HG02840 (cell line): ENCODE measurements around the gene SIPA1.

Experiments
- ATAC-seq: cut with Tn5 transposase; IDR thresholded peaks from one replicate; pipeline ENCODE4 v1.9.1; 2021; ENCODE audit warnings: mild to moderate bottlenecking, moderate library complexity, moderate number of reproducible peaks; ENCODE audit not compliant: unreplicated experiment, low FRiP score

SIPA1 gene

GRCh38 chr11:65607614-65608426 lies 30.1 kb upstream of the SIPA1 start:
- no peak for ATAC-seq

GRCh38 chr11:65609229-65609628 lies 28.7 kb upstream of the SIPA1 start:
- no peak for ATAC-seq

DNA sequence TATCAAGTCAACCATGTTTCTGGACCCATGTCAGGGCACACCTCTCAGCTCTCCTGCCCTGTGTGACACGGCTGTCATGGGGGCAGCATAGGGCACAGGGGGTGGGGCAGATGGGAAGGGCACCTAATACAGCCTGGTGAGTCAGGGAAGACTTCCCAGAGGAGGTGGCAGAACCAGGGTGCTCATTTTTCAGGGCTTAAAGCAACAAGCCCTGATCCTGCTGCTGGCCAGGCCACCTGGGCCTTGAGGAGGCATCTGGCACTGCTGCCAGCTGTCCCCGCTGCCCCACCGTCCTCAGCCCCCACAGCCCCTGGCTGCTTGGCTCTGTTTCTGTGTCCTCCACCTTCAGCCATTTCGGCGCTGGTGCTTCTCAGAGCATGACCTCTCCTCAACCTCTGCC lies 28.2 kb upstream of the SIPA1 start:
- ATAC-seq = no peak

DNA sequence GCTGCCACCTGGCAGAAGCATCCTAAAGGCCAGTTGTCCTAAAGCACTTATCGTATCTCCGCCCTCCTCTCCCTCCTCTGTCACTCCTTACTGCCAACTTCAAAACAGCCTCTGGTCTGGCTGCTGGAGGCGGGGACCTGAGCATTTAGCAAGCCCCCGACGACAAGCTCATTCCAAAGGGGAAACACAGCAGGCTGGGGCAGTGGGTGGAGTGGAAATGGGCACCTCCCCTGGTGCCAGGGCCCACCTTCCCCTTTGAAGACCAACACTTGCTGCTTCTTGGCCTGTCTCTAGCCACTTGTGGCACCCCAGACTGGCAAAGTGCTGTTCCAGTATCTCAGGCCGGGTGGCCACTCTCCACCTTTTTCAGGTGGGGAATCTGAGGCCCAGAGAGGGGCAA lies 27.5 kb upstream of the SIPA1 start:
- ATAC-seq = no peak

- no peak for ATAC-seq
Observed at GRCh38 chr11:65611028-65611757, 26.7 kb upstream of the SIPA1 start.

DNA sequence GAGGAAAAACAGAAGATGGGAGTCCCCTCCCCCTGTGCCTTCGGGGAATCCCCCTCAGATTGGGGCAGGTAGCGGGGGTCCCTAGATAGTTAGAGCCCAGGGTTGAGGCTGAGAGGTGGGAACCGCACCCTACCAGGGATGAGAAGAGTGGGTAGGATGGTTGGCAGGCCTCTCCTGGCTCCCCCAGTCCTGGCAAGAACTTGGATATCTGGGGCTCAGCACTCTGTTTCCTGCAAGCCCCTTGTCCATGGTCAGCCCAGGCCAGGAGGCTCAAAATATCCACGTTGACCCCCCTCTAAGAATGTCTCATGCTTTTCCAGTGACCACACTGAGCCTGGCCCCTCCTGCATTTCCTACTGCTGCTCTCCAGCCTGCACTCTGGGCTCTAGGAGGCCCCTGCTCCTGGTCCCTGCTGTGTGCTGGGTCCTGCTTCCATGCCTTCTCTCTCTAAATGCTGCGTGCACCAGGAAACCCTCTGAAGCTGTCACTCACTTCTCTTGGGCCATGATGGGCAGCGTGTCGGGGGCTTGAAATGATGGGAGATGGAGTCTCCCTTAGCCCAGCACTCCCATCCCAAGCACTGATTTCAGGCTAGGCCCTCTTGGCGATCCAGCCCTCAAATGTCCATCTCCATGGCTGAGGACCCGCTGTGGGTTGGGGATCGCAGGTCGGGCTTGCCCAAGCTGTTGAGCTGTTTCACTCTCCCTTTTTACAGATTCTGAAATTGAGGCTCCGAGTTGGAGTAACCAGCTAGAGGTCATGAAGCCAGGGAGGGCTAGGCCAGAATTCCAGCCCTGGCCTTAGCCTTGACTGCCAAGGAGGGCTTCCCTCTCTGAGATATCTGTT lies 25.9 kb upstream of the SIPA1 start:
- no peak for ATAC-seq

GRCh38 chr11:65612691-65613090 lies 25.2 kb upstream of the SIPA1 start:
- ATAC-seq = no peak

GRCh38 chr11:65613091-65613928 lies 24.6 kb upstream of the SIPA1 start:
- ATAC-seq = no peak

- peak; percentile 76 for ATAC-seq
Observed at GRCh38 chr11:65615229-65615949, 22.5 kb upstream of the SIPA1 start, which contains the start of gene PCNX3. Gene PCNX3, plus strand, starts transcription at chr11:65615776. Its CDS starts 536 bp downstream, at chr11:65616312.

DNA sequence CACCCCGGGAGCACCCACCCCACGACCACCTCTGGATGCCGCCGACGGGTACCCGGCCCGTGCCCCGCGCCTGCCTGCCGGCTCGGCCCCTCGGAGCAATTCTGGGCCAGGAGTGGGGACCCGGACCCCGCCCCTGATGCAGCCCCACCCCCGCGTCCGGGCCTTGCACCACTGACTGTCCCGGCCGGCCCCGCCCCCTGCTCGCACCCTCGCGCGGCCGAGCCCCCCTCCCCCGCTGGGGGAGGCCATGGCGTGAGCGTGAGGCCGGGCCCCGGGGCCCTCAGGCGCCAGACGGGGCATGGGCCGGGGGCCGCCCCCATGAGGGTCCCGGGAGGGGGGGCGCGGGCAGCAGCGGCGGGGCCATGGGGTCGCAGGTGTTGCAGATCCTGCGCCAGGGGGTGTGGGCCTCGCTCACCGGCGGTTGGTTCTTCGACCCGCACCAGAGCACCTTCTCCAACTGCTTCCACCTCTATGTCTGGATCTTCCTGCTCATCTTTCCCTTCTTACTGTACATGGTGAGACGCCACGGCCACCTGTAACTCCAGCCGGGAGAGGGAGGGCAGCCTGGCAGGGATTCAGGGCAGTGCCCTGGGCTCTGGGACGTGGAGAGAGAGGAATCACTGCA lies 21.8 kb upstream of the SIPA1 start:
- ATAC-seq = no peak

DNA sequence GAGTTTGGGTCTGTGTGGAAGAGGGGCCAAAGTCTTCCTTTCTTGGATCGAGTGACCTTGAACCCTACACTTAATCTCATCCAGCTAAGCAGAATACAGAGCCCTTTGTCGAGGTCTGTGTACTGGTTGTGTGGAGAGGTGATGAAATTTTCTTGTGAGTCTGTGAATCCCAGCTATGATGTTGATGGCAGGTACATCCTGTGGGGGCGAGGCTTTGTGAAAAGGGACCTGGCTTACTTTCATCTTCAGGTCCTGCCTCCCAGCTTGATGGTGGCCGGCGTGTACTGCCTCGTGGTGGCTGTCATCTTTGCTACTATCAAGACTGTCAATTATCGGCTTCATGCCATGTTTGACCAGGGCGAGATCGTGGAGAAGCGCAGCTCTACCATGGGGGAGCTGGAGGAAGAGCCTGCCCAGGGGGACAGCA lies 21.3 kb upstream of the SIPA1 start:
- ATAC-seq = no peak

GRCh38 chr11:65617136-65617850 lies 20.6 kb upstream of the SIPA1 start:
- ATAC-seq = no peak

GRCh38 chr11:65617990-65618751 lies 19.7 kb upstream of the SIPA1 start:
- no peak for ATAC-seq

GRCh38 chr11:65618763-65619162 lies 19.1 kb upstream of the SIPA1 start:
- no peak for ATAC-seq

GRCh38 chr11:65619281-65619928 lies 18.5 kb upstream of the SIPA1 start:
- ATAC-seq = no peak

GRCh38 chr11:65620666-65621065 lies 17.2 kb upstream of the SIPA1 start:
- no peak for ATAC-seq

GRCh38 chr11:65621460-65621859 lies 16.4 kb upstream of the SIPA1 start:
- ATAC-seq = no peak
